Measurements from ENCODE around the gene ANTXR1.

DNA sequence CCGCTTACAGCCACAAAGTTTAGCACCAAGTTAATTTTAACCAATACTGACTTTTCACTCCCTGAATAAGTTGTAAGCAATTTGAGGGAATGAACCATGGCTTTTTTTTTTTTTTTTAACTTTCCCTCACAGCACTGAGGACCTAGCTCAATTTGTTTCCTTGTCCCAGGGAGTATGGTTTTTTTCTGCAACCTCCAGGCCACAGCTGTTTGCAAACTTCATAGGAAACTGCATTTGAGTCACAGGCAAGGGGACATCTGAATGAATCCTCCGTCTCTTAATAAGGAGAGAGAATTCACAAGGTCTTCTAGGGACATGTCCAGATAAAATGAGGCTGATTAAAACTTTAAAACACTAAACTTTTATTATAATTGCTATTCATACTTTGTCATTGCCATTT, 192.5 kb downstream of the ANTXR1 start:
- TF ChIP-seq, protein P1, sequence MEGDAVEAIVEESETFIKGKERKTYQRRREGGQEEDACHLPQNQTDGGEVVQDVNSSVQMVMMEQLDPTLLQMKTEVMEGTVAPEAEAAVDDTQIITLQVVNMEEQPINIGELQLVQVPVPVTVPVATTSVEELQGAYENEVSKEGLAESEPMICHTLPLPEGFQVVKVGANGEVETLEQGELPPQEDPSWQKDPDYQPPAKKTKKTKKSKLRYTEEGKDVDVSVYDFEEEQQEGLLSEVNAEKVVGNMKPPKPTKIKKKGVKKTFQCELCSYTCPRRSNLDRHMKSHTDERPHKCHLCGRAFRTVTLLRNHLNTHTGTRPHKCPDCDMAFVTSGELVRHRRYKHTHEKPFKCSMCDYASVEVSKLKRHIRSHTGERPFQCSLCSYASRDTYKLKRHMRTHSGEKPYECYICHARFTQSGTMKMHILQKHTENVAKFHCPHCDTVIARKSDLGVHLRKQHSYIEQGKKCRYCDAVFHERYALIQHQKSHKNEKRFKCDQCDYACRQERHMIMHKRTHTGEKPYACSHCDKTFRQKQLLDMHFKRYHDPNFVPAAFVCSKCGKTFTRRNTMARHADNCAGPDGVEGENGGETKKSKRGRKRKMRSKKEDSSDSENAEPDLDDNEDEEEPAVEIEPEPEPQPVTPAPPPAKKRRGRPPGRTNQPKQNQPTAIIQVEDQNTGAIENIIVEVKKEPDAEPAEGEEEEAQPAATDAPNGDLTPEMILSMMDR (IDR thresholded peaks at IDR 0.05; ENCODE audit: extremely low read depth in 1 of 2, insufficient read depth in 1 of 2, low read depth in 1 of 2, low read length in 2 of 2), result no peak
- TF ChIP-seq EZH2 (IDR thresholded peaks at IDR 0.05; ENCODE audit: borderline replicate concordance, low read depth, low read length, severe bottlenecking), result no peak
- TF ChIP-seq POLR2A (IDR thresholded peaks at IDR 0.05; ENCODE audit: low read depth, low read length), result no peak
- no peak for TF ChIP-seq MAX (IDR thresholded peaks at IDR 0.05; ENCODE audit: insufficient read depth, insufficient read length)
- no peak for TF ChIP-seq POLR2AphosphoS5 (IDR thresholded peaks at IDR 0.05; ENCODE audit: insufficient read depth, low read depth, low read length)
- TF ChIP-seq JUN (IDR thresholded peaks at IDR 0.05; ENCODE audit: borderline replicate concordance, insufficient read depth, insufficient read length, low read depth), result no peak
- TF ChIP-seq MYC (IDR thresholded peaks at IDR 0.05; ENCODE audit: low read depth, low read length), result no peak
